ENCODE results near the gene ATG4B.

Gene ATG4B

GRCh38 chr2:241641631-241642030 is 4.1 kb downstream of the ATG4B start:
- no peak for DNase-seq
- TF ChIP-seq CTCF (IDR thresholded peaks at IDR 0.05; ENCODE audit: low read depth, low read length): no peak
- no peaks in the 10 kb centered on the region for H3K9me3 ChIP-seq
- H3K4me1 ChIP-seq: no peaks in the 10 kb centered on the region; the same call in 1 of the 2 replicates
- H3K36me3 ChIP-seq: peaks cover 8% of the 10 kb centered on the region
- H3K4me3 ChIP-seq (ENCODE audit: low read depth, low read length): no peak overlapping the region
- H3K27me3 ChIP-seq: no peaks in the 10 kb centered on the region

- no peaks in the 10 kb centered on the region for H3K9me3 ChIP-seq
- H3K27me3 ChIP-seq: no peaks in the 10 kb centered on the region
- H3K36me3 ChIP-seq: no peaks in the 10 kb centered on the region; the same call in 1 of the 2 replicates
- H3K4me1 ChIP-seq: no peaks in the 10 kb centered on the region; the same call in 1 of the 2 replicates
- TF ChIP-seq CTCF (IDR thresholded peaks at IDR 0.05; ENCODE audit: low read depth, low read length): no peak
- no peak overlapping the region for H3K4me3 ChIP-seq (ENCODE audit: low read depth, low read length)
- DNase-seq: no peak
Measured at GRCh38 chr2:241645056-241645914, 7.8 kb downstream of the ATG4B start.

GRCh38 chr2:241645915-241646645 is 8.6 kb downstream of the ATG4B start:
- Histone ChIP-seq H3K36me3 (peaks cover 6% of the 10 kb centered on the region), H3K4me3 (ENCODE audit: low read depth, low read length) (no peak overlapping the region), H3K9me3 (no peaks in the 10 kb centered on the region), H3K4me1 (no peaks in the 10 kb centered on the region; the same call in 1 of the 2 replicates), H3K27me3 (no peaks in the 10 kb centered on the region)
- TF ChIP-seq CTCF (IDR thresholded peaks at IDR 0.05; ENCODE audit: low read depth, low read length): no peak
- DNase-seq: no peak

GRCh38 chr2:241648453-241648852 is 11.0 kb downstream of the ATG4B start:
- Histone ChIP-seq H3K36me3 (peaks cover 29% of the 10 kb centered on the region), H3K4me1 (no peaks in the 10 kb centered on the region; the same call in 1 of the 2 replicates), H3K4me3 (ENCODE audit: low read depth, low read length) (no peak overlapping the region), H3K9me3 (no peaks in the 10 kb centered on the region), H3K27me3 (no peaks in the 10 kb centered on the region)
- no peak for DNase-seq
- TF ChIP-seq CTCF (IDR thresholded peaks at IDR 0.05; ENCODE audit: low read depth, low read length): no peak

- Histone ChIP-seq H3K9me3 (no peaks in the 10 kb centered on the region), H3K36me3 (peaks cover 34% of the 10 kb centered on the region), H3K4me3 (ENCODE audit: low read depth, low read length) (no peak overlapping the region), H3K4me1 (no peaks in the 10 kb centered on the region; the same call in 1 of the 2 replicates), H3K27me3 (no peaks in the 10 kb centered on the region)
- TF ChIP-seq CTCF (IDR thresholded peaks at IDR 0.05; ENCODE audit: low read depth, low read length): no peak
- DNase-seq: no peak
Measured at GRCh38 chr2:241649404-241649803, 11.9 kb downstream of the ATG4B start.
